Astrocyte of the spinal cord (primary cell): Measurements from ENCODE around the gene CD180.
A peak's percentile ranks its signal among the peaks of the same experiment; 100 is the strongest.

Experiments
- DNase-seq: peaks from one replicate; pipeline ENCODE4 v3.0.0; 2011; ENCODE audit warnings: low read depth, low spot score
- H3K4me3 ChIP-seq: 2 replicates; pipeline ENCODE4 v1.5.1; 2011; ENCODE audit warnings: low read depth, mild to moderate bottlenecking, low read length, moderate library complexity
- in situ Hi-C: cut with HindIII; loops from 2 replicates; pipeline ENCODE4 v1.10.0; 2017; ENCODE audit warnings: low sequenced_read_pairs
- TF ChIP-seq, protein P1 (sequence below): IDR thresholded peaks from 2 replicates; pipeline ENCODE4 v1.5.1; 2012; ENCODE audit warnings: low read depth, mild to moderate bottlenecking, low read length, inconsistent platforms

CD180 gene

DNA sequence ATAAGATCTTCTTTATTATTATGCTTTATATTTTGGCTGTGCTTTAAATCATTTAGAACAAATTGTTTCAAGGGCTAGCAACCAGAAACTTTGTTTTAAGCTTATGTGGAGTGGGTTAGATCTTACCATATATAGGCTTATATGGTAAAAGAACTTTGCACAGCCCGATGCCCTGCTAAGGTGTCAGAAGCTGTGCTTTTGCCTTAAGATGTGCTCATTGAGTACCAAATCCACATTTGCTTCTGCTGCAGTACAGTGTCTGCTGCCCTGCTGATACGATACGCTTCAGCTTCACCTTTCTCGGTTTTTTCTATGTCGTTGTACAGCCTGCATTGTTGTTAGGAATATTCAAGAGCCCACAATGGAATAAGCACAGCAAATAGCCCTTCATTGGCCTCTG lies 34.8 kb downstream of the CD180 start:
- no peak overlapping the region for H3K4me3 ChIP-seq
- in situ Hi-C loops: no loop called here
- DNase-seq: no peak
- TF ChIP-seq, protein P1, sequence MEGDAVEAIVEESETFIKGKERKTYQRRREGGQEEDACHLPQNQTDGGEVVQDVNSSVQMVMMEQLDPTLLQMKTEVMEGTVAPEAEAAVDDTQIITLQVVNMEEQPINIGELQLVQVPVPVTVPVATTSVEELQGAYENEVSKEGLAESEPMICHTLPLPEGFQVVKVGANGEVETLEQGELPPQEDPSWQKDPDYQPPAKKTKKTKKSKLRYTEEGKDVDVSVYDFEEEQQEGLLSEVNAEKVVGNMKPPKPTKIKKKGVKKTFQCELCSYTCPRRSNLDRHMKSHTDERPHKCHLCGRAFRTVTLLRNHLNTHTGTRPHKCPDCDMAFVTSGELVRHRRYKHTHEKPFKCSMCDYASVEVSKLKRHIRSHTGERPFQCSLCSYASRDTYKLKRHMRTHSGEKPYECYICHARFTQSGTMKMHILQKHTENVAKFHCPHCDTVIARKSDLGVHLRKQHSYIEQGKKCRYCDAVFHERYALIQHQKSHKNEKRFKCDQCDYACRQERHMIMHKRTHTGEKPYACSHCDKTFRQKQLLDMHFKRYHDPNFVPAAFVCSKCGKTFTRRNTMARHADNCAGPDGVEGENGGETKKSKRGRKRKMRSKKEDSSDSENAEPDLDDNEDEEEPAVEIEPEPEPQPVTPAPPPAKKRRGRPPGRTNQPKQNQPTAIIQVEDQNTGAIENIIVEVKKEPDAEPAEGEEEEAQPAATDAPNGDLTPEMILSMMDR: no peak

DNA sequence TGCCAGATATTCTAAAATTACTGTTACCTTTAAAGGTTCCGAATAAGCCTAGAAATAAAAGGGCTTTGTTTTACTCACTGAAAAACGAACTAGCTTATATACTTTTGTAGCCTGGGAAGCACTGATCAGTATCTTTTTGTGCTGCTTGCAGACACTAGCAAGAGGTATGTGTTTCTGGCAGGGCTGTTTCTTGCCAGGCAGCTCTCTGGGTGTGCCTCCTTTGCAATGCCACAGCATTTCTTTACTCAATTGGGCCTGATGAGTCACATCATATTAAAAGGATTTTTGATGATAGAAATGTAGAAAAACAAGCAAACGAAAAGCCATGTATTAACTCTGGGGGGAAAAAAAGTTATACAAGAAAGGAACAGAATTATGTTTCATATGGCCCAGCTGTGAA lies 35.6 kb downstream of the CD180 start:
- in situ Hi-C loops: no loop called here
- TF ChIP-seq, protein P1: no peak
- DNase-seq: peak; percentile 59
- no peak overlapping the region for H3K4me3 ChIP-seq

DNA sequence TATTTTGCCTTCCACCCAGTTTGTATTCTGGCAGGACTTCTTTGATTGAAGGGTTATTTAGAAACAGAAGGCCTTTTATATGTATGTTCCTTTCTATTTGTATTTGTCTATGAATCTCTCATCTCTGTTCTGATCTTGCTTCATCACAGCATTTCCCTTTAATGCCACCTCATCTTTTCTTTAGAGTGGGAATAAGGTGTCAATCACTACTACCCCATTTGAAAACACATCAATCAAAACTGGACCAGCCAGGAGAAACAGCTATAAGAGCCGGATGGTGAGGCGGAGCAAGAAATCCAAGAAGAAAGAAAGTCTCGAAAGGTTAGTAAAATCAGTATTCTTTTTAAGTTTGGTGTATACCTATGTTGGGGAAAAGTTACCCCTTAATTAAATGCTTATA lies 36.3 kb downstream of the CD180 start:
- TF ChIP-seq, protein P1: no peak
- in situ Hi-C loops: no loop called here
- DNase-seq: no peak
- no peak overlapping the region for H3K4me3 ChIP-seq

DNA sequence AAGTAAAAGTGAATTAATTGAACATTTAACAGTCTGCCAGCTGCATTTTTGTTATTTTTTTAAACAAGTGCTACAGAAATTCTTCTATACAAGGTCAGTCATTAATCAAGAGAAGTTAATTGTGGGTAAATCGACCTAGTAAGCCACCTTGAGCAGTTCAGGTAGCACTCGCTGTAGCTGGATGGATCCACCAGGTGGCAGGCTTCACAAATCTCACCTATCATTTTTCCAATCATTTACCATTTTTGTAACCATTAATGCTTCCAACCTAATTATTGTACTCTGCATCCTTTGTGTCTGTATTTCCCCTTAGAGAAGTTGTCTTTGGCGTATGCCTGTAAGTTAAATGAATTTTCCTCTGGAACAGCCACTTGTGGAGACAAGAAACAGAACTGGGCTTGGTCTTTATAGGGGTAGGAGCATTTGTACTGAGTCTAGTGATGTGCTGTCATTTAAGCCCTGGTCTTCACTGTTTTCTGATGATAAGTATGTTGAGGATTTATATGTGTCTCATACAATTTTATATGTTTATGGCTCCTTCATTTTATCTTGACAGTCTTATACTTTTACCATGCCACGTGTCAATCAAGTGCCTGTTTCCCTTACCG lies 39.5 kb downstream of the CD180 start:
- TF ChIP-seq, protein P1: peak; percentile 87
- peak; percentile 26 for DNase-seq
- in situ Hi-C loops: no loop called here
- no peak overlapping the region for H3K4me3 ChIP-seq

DNA sequence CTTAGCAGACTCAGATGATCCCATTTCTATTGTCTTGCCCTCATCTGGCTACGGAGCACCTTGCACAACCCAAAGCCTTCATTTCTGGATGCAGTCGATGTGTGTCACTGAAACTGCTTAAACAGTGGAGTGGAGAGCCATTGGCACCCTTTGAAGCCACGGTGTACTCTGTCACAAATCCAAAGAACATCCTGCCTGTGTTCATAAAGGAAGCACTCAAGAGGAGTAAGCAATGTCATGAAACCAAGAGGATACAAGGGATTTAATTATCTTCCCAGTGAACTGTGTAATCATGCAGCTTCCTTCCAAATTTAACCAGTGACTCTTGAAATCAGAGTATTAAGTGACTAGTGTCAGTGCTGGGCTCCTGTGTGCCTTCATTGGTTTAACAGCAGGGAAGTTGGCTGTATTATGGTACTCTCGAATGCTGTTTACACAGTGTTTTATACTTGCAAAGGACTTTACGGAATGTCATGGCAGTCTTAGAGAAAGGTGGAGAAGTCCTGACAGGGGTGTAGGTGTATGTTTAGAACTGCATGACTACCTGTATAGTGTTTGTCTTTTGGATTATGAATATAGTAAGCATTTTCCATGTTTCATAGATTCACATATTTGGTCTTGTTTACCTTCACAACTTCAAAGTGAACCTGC lies 41.9 kb downstream of the CD180 start:
- TF ChIP-seq, protein P1: no peak
- no peak for DNase-seq
- no peak overlapping the region for H3K4me3 ChIP-seq
- in situ Hi-C loops: no loop called here

DNA sequence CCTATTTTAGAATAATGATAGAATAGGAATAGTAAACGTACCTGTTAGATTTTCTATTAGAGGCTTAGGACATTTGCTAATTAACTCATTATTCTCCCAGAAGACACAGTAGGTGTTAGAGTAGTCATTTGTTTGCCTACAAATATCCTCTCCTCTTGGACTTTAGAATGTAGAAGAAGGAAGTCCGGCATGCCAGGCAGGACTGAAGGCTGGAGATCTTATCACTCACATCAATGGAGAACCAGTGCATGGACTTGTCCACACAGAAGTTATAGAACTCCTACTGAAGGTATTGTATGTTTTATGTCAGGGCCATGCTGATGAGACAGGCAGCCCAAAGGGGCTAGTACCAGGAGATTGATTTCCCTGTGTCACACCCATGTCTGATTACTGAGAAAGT lies 43.3 kb downstream of the CD180 start:
- no peak for DNase-seq
- TF ChIP-seq, protein P1: no peak
- in situ Hi-C loops: no loop called here
- no peak overlapping the region for H3K4me3 ChIP-seq
